Peyer's patch (tissue), 4 donors: ENCODE data around the gene FRMD1. TPM values are rescaled to one million over a fixed set of nuclear protein-coding genes. Genes with fewer than 3 reads are reported as not detected.

ENCODE experiments used
- DNase-seq, 3 donors: peaks; one replicate each; pipeline ENCODE4 v3.0.0-alpha.2; 2017 to 2019
- H3K27ac ChIP-seq, 4 donors: fragments of 200-600 bp; sonication (generic); one replicate each; pipeline ENCODE4 v1.5.1; 2016 to 2019
- H3K27me3 ChIP-seq, 2 donors: fragments of 200-600 bp; sonication (generic); one replicate each; pipeline ENCODE4 v1.5.1; 2019
- H3K36me3 ChIP-seq, 3 donors: fragments of 200-600 bp; sonication (generic); one replicate each; pipeline ENCODE4 v1.5.1; 2016 to 2019
- H3K4me1 ChIP-seq, 4 donors: fragments of 200-600 bp; sonication (generic); one replicate each; pipeline ENCODE4 v1.5.1; 2016 to 2019
- H3K4me3 ChIP-seq, 4 donors: fragments of 200-600 bp; sonication (generic); 1 replicate in 3 of 4; 2 replicates in 1 of 4; pipeline ENCODE4 v1.5.1; 2016 to 2019; ENCODE audit warnings: mild to moderate bottlenecking in 1 of 4
- H3K9me3 ChIP-seq, 4 donors: fragments of 200-600 bp; sonication (generic); one replicate each; pipeline ENCODE4 v1.5.1; 2016 to 2019; ENCODE audit warnings: mild to moderate bottlenecking in 1 of 4
- POLR2A ChIP-seq, 2 donors: fragments of 450-650 bp; IDR thresholded peaks; one replicate each; pipeline ENCODE4 v1.5.1; 2017; ENCODE audit warnings: antibody characterized with exemption in 2 of 2, mild to moderate bottlenecking in 2 of 2, moderate library complexity in 2 of 2
- total RNA-seq, 4 donors: library from RNA; depleted of rRNA; stranded (reverse); fragments of >200 nt; gene quantifications; one replicate each; pipeline ENCODE4 v1.1.0, GENCODE V29; 2016
- TF ChIP-seq, protein P1 (sequence below), 6 experiments: fragments of 450-650 bp in 4 of 6; fragments of 200-600 bp in 2 of 6; sonication (generic) in 1 of 6; IDR thresholded peaks; one replicate each; pipeline ENCODE4 v1.5.1; 2017 to 2019; ENCODE audit warnings: antibody characterized with exemption in 6 of 6, mild to moderate bottlenecking in 3 of 6, moderate library complexity in 1 of 6

The FRMD1 gene
- total RNA-seq, 4 donors from 2014 or later, result 1.7 to 28.7 (median 15.7) TPM

- Histone ChIP-seq H3K27ac (no peak overlapping the region), H3K36me3 (no peaks in the 10 kb centered on the region), H3K4me3 (no peak overlapping the region), H3K27me3 (peaks cover 0 to 8% of the 10 kb centered on the region in 2 donors), H3K9me3 (no peaks in the 10 kb centered on the region), H3K4me1 (peaks cover 0 to 6% (median 0%) of the 10 kb centered on the region in 4 donors)
- DNase-seq, result peak in 1 of 3 donors; percentile 28
- TF ChIP-seq, protein P1, sequence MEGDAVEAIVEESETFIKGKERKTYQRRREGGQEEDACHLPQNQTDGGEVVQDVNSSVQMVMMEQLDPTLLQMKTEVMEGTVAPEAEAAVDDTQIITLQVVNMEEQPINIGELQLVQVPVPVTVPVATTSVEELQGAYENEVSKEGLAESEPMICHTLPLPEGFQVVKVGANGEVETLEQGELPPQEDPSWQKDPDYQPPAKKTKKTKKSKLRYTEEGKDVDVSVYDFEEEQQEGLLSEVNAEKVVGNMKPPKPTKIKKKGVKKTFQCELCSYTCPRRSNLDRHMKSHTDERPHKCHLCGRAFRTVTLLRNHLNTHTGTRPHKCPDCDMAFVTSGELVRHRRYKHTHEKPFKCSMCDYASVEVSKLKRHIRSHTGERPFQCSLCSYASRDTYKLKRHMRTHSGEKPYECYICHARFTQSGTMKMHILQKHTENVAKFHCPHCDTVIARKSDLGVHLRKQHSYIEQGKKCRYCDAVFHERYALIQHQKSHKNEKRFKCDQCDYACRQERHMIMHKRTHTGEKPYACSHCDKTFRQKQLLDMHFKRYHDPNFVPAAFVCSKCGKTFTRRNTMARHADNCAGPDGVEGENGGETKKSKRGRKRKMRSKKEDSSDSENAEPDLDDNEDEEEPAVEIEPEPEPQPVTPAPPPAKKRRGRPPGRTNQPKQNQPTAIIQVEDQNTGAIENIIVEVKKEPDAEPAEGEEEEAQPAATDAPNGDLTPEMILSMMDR (IDR thresholded peaks at IDR 0.05), result no peak
- TF ChIP-seq POLR2A (IDR thresholded peaks at IDR 0.05), result no peak
These were observed 18.8 kb upstream of the FRMD1 start for GRCh38 chr6:168097621-168098430.

- Histone ChIP-seq H3K4me1 (peaks cover 0 to 6% (median 0%) of the 10 kb centered on the region in 4 donors), H3K27me3 (peaks cover 0 to 8% of the 10 kb centered on the region in 2 donors), H3K27ac (no peak overlapping the region), H3K36me3 (no peaks in the 10 kb centered on the region), H3K9me3 (no peaks in the 10 kb centered on the region), H3K4me3 (no peak overlapping the region)
- DNase-seq, result peak in 1 of 3 donors; percentile 37
- TF ChIP-seq, protein P1 (IDR thresholded peaks at IDR 0.05), result no peak
- no peak for TF ChIP-seq POLR2A (IDR thresholded peaks at IDR 0.05)
These were observed 18.2 kb upstream of the FRMD1 start for GRCh38 chr6:168097221-168097620.

DNA sequence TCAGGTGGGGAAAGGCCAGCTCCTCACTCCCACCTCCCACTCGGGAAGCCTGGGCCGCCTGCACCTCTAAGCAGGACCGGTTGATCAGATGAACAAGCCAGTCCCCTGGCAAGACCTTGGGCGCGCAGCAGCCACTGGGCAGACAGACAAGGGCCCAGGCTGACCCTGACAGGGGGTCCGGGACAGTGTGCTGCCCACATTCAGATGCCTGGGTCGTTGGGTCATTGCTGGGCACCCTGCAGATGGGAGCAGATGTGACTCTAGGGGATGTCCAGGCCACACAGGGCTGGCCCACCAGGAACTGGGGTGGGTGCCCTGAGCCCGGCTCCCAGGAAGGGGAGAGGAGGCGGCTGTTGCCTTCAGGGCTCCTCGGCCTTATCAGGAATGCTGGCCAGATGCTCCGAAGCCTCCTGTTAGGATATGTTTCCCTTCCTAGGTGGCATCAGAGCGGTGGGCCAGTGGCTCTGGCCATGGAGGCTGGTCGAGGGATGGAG is 17.3 kb upstream of the FRMD1 start:
- peaks cover 0 to 3% of the 10 kb centered on the region in 2 donors for H3K27me3 ChIP-seq
- H3K9me3 ChIP-seq, result no peaks in the 10 kb centered on the region
- no peak overlapping the region for H3K27ac ChIP-seq
- no peak overlapping the region for H3K4me3 ChIP-seq
- H3K4me1 ChIP-seq, result peaks cover 0 to 3% (median 0%) of the 10 kb centered on the region in 4 donors
- no peaks in the 10 kb centered on the region for H3K36me3 ChIP-seq
- DNase-seq, result peak in 1 of 3 donors; percentile 43
- no peak for TF ChIP-seq POLR2A (IDR thresholded peaks at IDR 0.05)
- TF ChIP-seq, protein P1 (IDR thresholded peaks at IDR 0.05), result no peak

DNA sequence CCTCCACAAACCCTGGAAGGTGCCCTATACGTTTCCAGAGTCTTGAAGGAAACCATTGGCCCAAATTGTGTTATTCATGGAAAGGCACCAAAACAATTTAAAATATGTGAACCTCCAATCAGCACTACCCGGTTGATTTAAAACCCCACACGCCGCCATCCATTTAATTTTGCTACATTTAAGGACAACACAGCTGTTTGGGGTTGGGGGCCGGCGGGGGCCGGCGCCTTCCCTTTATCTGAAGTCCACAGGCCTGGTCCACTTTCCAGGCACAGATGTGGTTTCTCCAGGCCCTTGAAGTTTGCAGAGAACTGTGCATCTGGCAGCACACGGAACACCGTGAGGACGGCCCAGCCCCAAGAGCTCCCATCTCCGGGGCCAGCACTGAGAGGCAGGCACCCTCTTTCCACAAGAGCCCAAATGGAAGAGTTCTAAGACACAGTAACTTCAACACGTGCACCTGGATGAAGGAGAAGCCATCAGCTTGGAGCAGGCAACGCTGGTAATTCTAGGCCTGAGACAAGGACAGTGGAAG is 16.8 kb upstream of the FRMD1 start:
- H3K27me3 ChIP-seq, result no peaks in the 10 kb centered on the region
- peak in 1 of 3 donors; percentile 24 for DNase-seq
- no peaks in the 10 kb centered on the region for H3K36me3 ChIP-seq
- no peak overlapping the region for H3K4me3 ChIP-seq
- H3K9me3 ChIP-seq, result no peaks in the 10 kb centered on the region
- H3K4me1 ChIP-seq, result no peaks in the 10 kb centered on the region
- no peak overlapping the region for H3K27ac ChIP-seq
- TF ChIP-seq, protein P1 (IDR thresholded peaks at IDR 0.05), result no peak
- TF ChIP-seq POLR2A (IDR thresholded peaks at IDR 0.05), result no peak

GRCh38 chr6:168095171-168095691 is 16.2 kb upstream of the FRMD1 start:
- Histone ChIP-seq H3K27ac (no peak overlapping the region), H3K36me3 (no peaks in the 10 kb centered on the region), H3K4me3 (no peak overlapping the region), H3K4me1 (no peaks in the 10 kb centered on the region), H3K9me3 (no peaks in the 10 kb centered on the region), H3K27me3 (no peaks in the 10 kb centered on the region)
- DNase-seq, result peak in 1 of 3 donors; percentile 45
- TF ChIP-seq, protein P1 (IDR thresholded peaks at IDR 0.05), result no peak
- TF ChIP-seq POLR2A (IDR thresholded peaks at IDR 0.05), result no peak
